T-helper 2 cell treated with Interferon-gamma antibody and Interleukin-4, amounts not matched to agents 5 μg/mL and 100 μg/mL, for 36 hours (primary cell): ENCODE measurements around the gene TSHZ1.
"Not testable (repeated sequence)": the region's sequence is repeated elsewhere in the genome, so short reads cannot be mapped to it uniquely, and the experiment has no call there.

ENCODE experiments used
- DNase-seq: peaks from one replicate; pipeline ENCODE4 v3.0.0; 2021; ENCODE audit warnings: low spot score
- H3K27ac Mint-ChIP-seq: one replicate; pipeline ENCODE4 v1.8.0; 2021; ENCODE audit warnings: mild to moderate bottlenecking, mixed read lengths
- H3K27me3 Mint-ChIP-seq: one replicate; pipeline ENCODE4 v1.8.0; 2021; ENCODE audit warnings: low read depth, mixed read lengths
- H3K36me3 Mint-ChIP-seq: one replicate; pipeline ENCODE4 v1.8.0; 2021; ENCODE audit warnings: low read depth, mixed read lengths
- H3K4me1 Mint-ChIP-seq: one replicate; pipeline ENCODE4 v1.8.0; 2021; ENCODE audit warnings: low read depth, mixed read lengths
- H3K4me3 Mint-ChIP-seq: one replicate; pipeline ENCODE4 v1.8.0; 2022; ENCODE audit warnings: mild to moderate bottlenecking, moderate library complexity, mixed read lengths
- H3K9me3 Mint-ChIP-seq: one replicate; pipeline ENCODE4 v1.8.0; 2021; ENCODE audit warnings: mixed read lengths

The TSHZ1 gene

DNA sequence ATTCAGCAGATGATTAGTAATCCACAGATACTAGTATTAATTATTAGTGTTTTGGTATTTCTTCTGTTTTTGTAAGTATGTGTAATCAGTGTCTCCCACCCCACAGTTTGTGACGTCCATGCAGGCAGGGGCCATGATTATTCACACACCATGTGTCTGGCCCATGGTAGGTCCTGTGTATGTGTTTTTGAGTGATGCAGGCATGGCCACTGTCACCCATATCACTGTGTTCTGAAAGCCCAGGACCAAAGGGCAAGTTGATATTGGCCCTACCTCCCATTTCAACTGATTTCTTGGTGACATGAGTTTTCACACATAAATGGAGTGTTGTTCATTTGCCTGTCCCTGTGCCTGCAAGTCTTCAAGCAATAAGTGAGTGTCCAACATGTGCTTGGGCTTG, 104.0 kb downstream of the TSHZ1 start:
- Mint-ChIP-seq H3K36me3 (no peaks in the 10 kb centered on the region), H3K4me1 (no peaks in the 10 kb centered on the region), H3K4me3 (no peak overlapping the region), H3K9me3 (no peaks in the 10 kb centered on the region), H3K27me3 (peaks cover 7% of the 10 kb centered on the region), H3K27ac (no peak overlapping the region)
- DNase-seq: no peak

DNA sequence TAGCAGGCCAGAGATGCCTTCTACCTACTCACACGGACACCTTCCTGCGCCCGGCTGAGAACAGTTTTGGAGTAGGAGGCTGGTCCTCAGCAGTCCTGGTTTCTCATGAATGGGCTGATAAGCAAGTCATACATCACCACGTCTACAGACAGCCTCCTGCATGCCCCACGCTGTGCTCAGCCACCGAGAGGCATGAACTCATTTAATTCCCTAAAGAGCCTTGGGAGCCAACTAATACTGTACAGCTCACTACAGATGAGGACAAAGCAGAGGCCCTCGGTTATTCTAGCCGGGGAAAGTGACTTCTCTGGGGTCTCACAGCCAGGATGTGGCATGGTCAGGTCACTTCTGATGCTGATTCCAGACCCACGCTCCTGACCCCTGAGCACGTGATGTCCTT, 105.6 kb downstream of the TSHZ1 start:
- DNase-seq: no peak
- no peaks in the 10 kb centered on the region for H3K9me3 Mint-ChIP-seq
- H3K36me3 Mint-ChIP-seq: no peaks in the 10 kb centered on the region
- H3K27me3 Mint-ChIP-seq: peaks cover 6% of the 10 kb centered on the region
- H3K4me1 Mint-ChIP-seq: no peaks in the 10 kb centered on the region
- no peak overlapping the region for H3K27ac Mint-ChIP-seq
- H3K4me3 Mint-ChIP-seq: no peak overlapping the region

DNA sequence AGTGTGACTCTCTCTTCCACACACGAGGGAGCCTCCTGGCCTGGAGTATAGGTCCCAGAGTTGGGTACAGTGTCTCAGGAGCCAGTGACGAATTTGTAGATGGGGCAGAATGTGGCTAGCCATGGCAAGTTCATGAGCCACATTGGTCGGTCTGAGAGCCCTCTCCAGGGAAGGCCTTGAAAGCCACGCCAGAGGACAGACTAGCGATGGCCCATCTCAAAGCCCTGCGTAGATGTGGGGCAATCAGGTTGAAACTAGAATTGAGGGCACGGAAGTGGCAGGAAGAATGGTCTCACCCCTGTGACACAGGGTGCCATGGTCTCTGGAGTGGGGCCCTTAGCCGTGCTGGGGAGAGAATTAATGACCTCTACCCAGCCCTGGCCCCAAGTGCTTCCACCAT, 106.2 kb downstream of the TSHZ1 start:
- DNase-seq: no peak
- Mint-ChIP-seq H3K36me3 (no peaks in the 10 kb centered on the region), H3K27me3 (no peaks in the 10 kb centered on the region), H3K9me3 (no peaks in the 10 kb centered on the region), H3K27ac (no peak overlapping the region), H3K4me1 (no peaks in the 10 kb centered on the region), H3K4me3 (no peak overlapping the region)

DNA sequence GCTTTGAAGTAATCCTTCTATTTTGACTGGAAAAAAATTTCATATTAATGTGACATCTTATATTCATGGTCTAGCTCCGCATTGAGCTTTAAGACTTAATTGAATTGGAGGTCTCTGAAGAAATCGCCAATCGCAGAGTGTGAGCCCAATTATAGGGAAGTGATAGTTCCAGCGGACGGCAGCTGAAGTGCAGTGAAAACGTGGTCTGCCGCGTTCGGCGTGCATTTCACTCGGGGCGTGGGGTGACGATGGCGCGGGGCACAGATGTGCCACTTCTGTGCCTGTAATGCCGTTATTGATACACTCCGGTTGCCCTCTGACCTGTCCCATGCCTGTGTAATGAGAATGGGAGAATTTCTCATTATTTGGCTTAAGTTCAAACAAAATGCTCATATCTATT, 106.7 kb downstream of the TSHZ1 start:
- no peaks in the 10 kb centered on the region for H3K36me3 Mint-ChIP-seq
- H3K9me3 Mint-ChIP-seq: no peaks in the 10 kb centered on the region
- DNase-seq: no peak
- no peak overlapping the region for H3K4me3 Mint-ChIP-seq
- no peaks in the 10 kb centered on the region for H3K27me3 Mint-ChIP-seq
- H3K4me1 Mint-ChIP-seq: no peaks in the 10 kb centered on the region
- H3K27ac Mint-ChIP-seq: no peak overlapping the region

DNA sequence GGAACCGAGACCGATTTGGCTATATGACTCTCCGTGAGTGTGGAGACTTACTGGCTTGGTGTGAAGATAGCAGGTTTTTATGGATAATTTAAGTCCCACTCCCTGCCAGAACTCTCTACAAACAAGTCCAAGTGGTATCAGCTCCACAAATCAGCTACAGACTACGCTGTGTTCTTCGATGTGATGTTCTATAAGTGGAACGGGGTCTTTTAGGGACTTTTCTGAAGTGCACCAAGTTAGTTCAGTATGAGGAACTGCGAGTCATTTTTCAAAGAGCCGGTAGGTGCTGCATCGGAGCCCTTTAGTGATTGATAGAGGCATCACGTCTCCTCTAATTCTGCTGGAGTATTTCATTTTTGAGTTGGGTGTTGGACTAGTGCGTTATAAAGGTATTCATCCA, 107.1 kb downstream of the TSHZ1 start:
- no peaks in the 10 kb centered on the region for H3K27me3 Mint-ChIP-seq
- no peaks in the 10 kb centered on the region for H3K4me1 Mint-ChIP-seq
- H3K9me3 Mint-ChIP-seq: no peaks in the 10 kb centered on the region
- no peak for DNase-seq
- no peak overlapping the region for H3K4me3 Mint-ChIP-seq
- H3K36me3 Mint-ChIP-seq: no peaks in the 10 kb centered on the region
- no peak overlapping the region for H3K27ac Mint-ChIP-seq

DNA sequence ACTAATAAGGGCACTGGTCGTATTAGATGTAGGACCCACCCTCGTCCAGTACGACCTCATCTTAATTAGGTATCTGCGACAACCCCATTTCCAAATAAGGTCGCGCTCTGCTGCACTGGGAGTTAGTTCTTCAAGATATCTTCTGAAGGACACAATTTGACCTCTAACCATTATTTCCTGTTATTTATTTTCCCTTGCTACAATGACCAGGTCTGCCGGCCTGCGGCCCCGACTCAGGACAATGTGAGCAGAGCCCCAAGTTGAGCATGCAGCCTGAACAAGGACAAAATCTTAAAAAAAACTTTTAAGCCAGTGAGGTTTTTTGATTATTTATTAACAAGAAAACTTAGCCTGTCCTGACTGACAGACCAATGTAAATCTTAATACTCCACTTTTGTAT, 109.3 kb downstream of the TSHZ1 start:
- no peaks in the 10 kb centered on the region for H3K9me3 Mint-ChIP-seq
- H3K36me3 Mint-ChIP-seq: no peaks in the 10 kb centered on the region
- H3K27me3 Mint-ChIP-seq: no peaks in the 10 kb centered on the region
- no peaks in the 10 kb centered on the region for H3K4me1 Mint-ChIP-seq
- no peak overlapping the region for H3K4me3 Mint-ChIP-seq
- no peak for DNase-seq
- no peak overlapping the region for H3K27ac Mint-ChIP-seq

DNA sequence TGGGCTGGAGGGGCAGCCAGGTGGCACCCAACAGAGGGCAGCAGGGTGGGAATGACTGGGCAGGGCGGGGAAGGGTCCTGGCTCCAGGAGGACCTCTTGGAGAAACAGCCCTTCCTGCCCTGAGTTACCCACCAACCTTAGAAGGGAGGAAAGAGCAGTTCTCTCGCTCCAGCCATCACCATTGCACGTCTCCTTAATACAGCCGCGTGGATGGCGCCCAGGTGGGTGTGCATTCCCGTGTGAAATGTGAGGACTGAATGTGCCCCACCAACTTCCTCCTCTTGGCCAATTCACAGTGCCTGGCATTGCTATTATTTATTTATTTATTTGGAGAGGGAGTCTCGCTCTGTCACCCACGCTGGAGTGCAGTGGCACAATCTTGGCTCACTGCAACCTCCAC, 109.9 kb downstream of the TSHZ1 start:
- H3K4me3 Mint-ChIP-seq: no peak overlapping the region
- H3K27me3 Mint-ChIP-seq: no peaks in the 10 kb centered on the region
- H3K27ac Mint-ChIP-seq: no peak overlapping the region
- no peaks in the 10 kb centered on the region for H3K4me1 Mint-ChIP-seq
- no peaks in the 10 kb centered on the region for H3K9me3 Mint-ChIP-seq
- DNase-seq: no peak
- no peaks in the 10 kb centered on the region for H3K36me3 Mint-ChIP-seq

DNA sequence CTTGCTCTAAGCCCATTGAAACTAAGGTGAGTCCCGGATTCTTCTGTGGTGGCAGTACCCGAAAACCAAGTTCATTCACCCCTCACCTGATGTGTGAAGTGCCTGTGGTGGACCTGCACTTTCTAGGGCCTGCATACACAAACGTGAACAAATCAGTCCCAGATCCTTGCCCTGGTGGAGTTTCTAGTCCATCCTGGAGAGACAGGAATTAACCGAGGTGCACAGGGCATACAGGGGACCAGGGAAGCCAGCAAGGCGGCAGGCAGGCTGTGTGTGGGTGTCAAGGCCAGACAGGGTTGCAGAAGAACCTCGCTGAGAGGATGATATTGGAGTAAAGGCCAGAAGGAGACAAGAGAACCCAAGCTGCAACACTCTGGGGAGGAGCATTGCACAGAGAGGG, 110.8 kb downstream of the TSHZ1 start:
- Mint-ChIP-seq H3K27me3 (no peaks in the 10 kb centered on the region), H3K36me3 (no peaks in the 10 kb centered on the region), H3K4me3 (no peak overlapping the region), H3K4me1 (no peaks in the 10 kb centered on the region), H3K27ac (no peak overlapping the region), H3K9me3 (peaks cover 6% of the 10 kb centered on the region)
- no peak for DNase-seq

DNA sequence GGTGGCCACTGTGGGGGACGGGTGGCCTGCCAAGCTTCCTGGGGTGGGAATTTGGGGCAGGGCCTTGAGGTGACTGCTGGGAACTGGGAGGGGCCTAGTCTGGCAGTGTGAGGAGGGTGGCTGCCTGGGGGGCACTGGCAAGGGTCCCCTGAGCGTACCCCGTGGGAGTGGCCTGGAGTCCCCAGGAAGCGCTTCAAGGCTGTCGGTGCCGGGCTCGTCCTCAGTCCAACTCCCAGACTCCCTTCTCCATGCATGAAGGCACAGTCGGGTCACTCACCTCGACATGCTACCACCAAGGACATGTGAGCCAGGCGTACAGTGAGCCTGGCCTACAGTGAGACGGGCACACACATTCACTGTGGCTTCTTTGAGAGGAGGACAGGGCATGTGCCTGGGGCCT, 111.6 kb downstream of the TSHZ1 start:
- Mint-ChIP-seq H3K27ac (no peak overlapping the region), H3K4me1 (no peaks in the 10 kb centered on the region), H3K4me3 (no peak overlapping the region), H3K36me3 (no peaks in the 10 kb centered on the region), H3K27me3 (no peaks in the 10 kb centered on the region), H3K9me3 (peaks cover 9% of the 10 kb centered on the region)
- DNase-seq: no peak

DNA sequence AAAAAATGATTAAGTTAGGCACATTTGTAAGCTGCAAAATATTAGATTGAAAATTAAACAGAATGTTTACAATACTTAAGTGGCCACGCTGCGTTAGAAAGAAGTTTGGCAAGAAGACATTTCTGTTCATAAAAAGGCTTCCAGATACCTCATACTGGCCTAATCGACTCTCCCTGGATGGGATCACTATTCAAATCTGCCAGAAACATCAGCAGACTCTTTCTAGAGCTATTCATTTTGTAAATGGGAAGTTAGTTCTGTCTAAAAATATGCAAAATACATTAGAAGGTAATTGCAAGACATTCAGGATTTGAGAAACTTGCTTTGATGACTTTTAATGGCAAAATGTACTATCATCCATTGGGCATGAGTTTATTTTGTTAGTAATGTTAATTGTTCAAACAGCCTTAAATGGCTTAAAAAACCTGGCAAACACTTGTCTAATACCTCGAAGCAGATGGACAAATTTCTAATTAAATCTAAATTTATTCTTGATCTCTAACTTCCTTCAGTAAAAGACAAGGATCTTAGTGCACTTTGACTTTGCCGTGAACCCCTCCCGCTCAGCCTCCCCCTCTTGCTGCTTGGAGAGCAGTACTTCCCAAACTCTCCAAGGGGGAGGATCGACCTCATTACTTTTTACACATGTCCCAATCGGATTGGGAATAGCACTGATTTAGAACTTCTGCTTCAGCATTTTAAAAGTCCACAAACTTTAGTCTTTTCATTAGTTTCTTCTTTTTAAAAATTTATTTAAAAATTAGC, 113.4 kb downstream of the TSHZ1 start:
- H3K4me1 Mint-ChIP-seq: no peaks in the 10 kb centered on the region
- H3K9me3 Mint-ChIP-seq: peaks cover 12% of the 10 kb centered on the region
- no peak for DNase-seq
- no peaks in the 10 kb centered on the region for H3K27me3 Mint-ChIP-seq
- no peaks in the 10 kb centered on the region for H3K36me3 Mint-ChIP-seq
- no peak overlapping the region for H3K4me3 Mint-ChIP-seq
- no peak overlapping the region for H3K27ac Mint-ChIP-seq

DNA sequence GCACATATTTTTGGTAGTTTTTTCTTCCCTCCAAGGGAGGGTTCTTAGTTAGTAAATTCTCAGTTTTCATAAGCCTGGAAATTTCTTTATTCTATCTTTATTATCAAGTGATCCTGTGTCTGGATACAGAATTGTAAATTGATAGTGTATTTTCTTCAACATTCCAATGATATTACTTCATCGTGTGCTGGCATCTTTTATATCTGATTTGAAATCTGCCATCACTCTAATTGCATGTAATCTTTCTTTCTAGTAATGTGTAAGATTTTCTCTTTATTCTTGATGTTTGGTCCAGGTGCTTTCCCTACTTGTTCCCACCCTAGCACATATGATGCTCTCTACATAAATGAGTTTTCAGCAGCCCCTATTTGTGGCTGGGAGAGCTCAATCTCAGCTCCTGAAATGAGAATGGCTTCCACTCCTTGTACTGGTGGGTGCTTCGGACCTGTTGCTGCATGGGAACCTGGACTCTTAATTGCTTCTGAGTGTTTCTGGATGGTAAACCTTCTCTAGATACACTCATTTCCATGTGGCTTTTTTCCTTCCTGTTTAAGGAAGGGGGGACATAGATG, 114.2 kb downstream of the TSHZ1 start:
- H3K27me3 Mint-ChIP-seq: no peaks in the 10 kb centered on the region
- no peaks in the 10 kb centered on the region for H3K4me1 Mint-ChIP-seq
- no peak overlapping the region for H3K27ac Mint-ChIP-seq
- no peak for DNase-seq
- no peaks in the 10 kb centered on the region for H3K36me3 Mint-ChIP-seq
- no peak overlapping the region for H3K4me3 Mint-ChIP-seq
- peaks cover 12% of the 10 kb centered on the region for H3K9me3 Mint-ChIP-seq

DNA sequence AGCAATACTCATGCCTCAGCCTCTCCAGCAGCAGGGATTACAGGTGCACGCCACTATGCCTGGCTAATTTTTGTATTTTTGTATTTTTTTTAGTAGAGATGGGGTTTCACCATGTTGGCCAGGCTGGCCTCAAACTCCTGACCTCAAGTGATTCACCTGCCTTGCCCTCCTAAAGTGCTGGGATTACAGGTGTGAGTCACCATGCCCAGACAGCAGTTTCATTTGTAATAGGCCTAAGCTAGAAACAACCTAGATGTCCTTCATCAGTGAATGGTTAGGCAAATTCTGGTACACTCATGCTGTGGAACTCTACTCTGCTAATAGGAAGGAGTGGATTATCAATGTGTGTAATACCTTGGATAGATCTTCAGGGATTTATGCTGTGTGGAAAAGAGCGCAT, 119.2 kb downstream of the TSHZ1 start:
- not testable (repeated sequence) for H3K4me1 Mint-ChIP-seq, H3K4me3 Mint-ChIP-seq, H3K27ac Mint-ChIP-seq, DNase-seq, H3K27me3 Mint-ChIP-seq, H3K36me3 Mint-ChIP-seq
- H3K9me3 Mint-ChIP-seq: peaks cover 12% of the 10 kb centered on the region

DNA sequence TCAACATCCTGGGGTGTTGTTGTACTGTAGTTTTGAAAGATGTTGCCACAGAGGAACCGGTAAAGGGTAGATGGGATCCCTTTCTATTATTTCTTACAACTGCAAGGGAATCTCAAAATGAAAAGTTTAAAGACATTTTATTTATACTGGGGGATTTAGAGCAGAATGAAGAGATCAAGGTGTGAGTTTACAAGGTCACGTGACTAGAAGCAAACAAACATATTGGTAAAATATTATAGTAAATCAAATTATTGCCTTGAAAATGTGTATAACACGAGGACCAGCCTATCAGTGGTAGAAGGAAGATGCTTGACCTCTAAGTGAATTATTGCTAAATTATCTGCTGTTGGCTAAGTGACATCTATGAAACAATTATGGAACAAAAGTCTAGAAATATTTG, 119.7 kb downstream of the TSHZ1 start:
- H3K27me3 Mint-ChIP-seq: no peaks in the 10 kb centered on the region
- no peaks in the 10 kb centered on the region for H3K4me1 Mint-ChIP-seq
- H3K4me3 Mint-ChIP-seq: no peak overlapping the region
- peaks cover 12% of the 10 kb centered on the region for H3K9me3 Mint-ChIP-seq
- no peak for DNase-seq
- H3K36me3 Mint-ChIP-seq: no peaks in the 10 kb centered on the region
- no peak overlapping the region for H3K27ac Mint-ChIP-seq

DNA sequence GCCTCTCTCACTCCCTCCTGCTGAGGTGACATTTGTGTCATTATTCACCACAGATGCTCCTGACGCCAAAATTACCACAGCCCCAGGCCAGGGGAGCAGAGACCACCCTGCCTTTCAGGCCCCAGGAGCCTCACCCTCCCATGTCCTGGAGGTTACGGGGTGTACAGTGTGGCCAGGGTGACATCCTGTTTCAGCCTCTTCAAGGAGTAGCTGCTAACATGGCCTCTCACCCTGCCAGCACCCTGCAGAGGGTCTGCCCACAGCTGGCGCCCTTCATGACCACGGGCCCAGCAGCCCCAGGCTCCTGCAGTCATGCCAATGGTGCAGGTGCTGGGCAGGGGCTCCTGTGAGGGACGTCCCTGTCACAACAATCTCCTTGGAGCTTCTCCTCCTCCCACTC, 124.3 kb downstream of the TSHZ1 start:
- no peak overlapping the region for H3K4me3 Mint-ChIP-seq
- H3K9me3 Mint-ChIP-seq: no peaks in the 10 kb centered on the region
- H3K27me3 Mint-ChIP-seq: no peaks in the 10 kb centered on the region
- no peak overlapping the region for H3K27ac Mint-ChIP-seq
- H3K4me1 Mint-ChIP-seq: no peaks in the 10 kb centered on the region
- no peaks in the 10 kb centered on the region for H3K36me3 Mint-ChIP-seq
- DNase-seq: no peak

DNA sequence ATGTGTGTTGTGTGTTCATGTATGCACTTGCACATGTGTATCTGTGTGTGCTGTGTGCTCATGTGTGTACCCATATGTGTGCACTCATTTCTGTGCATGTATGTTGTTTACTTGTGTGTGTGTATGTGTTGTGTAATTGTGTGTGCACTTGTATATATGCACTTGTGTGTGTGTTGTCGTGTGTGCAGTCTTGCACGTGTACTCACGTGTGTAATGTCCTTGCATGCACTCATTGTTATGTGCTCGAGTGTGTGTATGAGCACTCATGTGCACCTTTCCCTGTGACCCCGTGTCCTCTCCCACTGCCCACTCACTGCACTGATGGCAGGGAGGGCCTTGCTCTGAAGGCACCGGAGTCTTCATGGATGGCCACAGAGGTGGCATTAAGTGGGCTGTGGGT, 124.9 kb downstream of the TSHZ1 start:
- DNase-seq: no peak
- Mint-ChIP-seq H3K36me3 (no peaks in the 10 kb centered on the region), H3K27ac (no peak overlapping the region), H3K4me3 (no peak overlapping the region), H3K9me3 (no peaks in the 10 kb centered on the region), H3K27me3 (no peaks in the 10 kb centered on the region), H3K4me1 (no peaks in the 10 kb centered on the region)
